A549 (cell line): ENCODE data around the gene SEMA4A. TPM values are rescaled to one million over a fixed set of nuclear protein-coding genes. Genes with fewer than 3 reads are reported as not detected.

Source experiments
- BHLHE40 ChIP-seq: IDR thresholded peaks from 2 replicates; pipeline ENCODE4 v1.6.1; 2012; ENCODE audit warnings: low read depth, low read length, inconsistent platforms
- CBX2 ChIP-seq: fragments of 200-600 bp; sonication (generic); IDR thresholded peaks from 2 replicates; pipeline ENCODE4 v1.6.1; 2016; ENCODE audit warnings: low read depth, mild to moderate bottlenecking, borderline replicate concordance
- CHD2 ChIP-seq: fragments of 150-350 bp; IDR thresholded peaks from 2 replicates; pipeline ENCODE4 v1.6.1; 2014; ENCODE audit warnings: low read length; ENCODE audit not compliant: partially characterized antibody
- E2F6 ChIP-seq: IDR thresholded peaks from 2 replicates; pipeline ENCODE4 v1.6.1; 2012; ENCODE audit warnings: low read depth, borderline replicate concordance
- EHMT2 ChIP-seq: fragments of 200-600 bp; sonication (generic); IDR thresholded peaks from 2 replicates; pipeline ENCODE4 v1.6.1; 2016; ENCODE audit warnings: antibody characterized with exemption, low read depth, mild to moderate bottlenecking, moderate library complexity
- EP300 ChIP-seq, 2 experiments: fragments of >200 bp; sonication (Bioruptor Twin); formaldehyde crosslinking; IDR thresholded peaks; 2 replicates in 1 of 2; 3 replicates in 1 of 2; pipeline ENCODE4 v1.6.1; 2016 to 2017
- FOXS1 ChIP-seq: fragments of 250-450 bp; sonication (Bioruptor Pico); IDR thresholded peaks from 2 replicates; pipeline ENCODE4 v1.5.0; 2020; ENCODE audit warnings: mild to moderate bottlenecking, moderate library complexity
- GATA3 ChIP-seq: IDR thresholded peaks from 2 replicates; pipeline ENCODE4 v1.6.1; 2012; ENCODE audit warnings: borderline replicate concordance
- HEYL ChIP-seq: fragments of 250-450 bp; sonication (Bioruptor Pico); IDR thresholded peaks from 2 replicates; pipeline ENCODE4 v1.8.0; 2021; ENCODE audit warnings: mild to moderate bottlenecking, moderate library complexity
- HOXA7 ChIP-seq: fragments of 250-450 bp; sonication (Bioruptor Pico); IDR thresholded peaks from 2 replicates; pipeline ENCODE4 v1.5.0; 2020; ENCODE audit warnings: mild to moderate bottlenecking, moderate library complexity
- HOXB13 ChIP-seq: fragments of 250-450 bp; sonication (Bioruptor Pico); IDR thresholded peaks from 2 replicates; pipeline ENCODE4 v1.5.0; 2020; ENCODE audit warnings: low read depth, mild to moderate bottlenecking, moderate library complexity
- JUN ChIP-seq, 2 experiments: fragments of >200 bp; sonication (Bioruptor Twin); formaldehyde crosslinking; IDR thresholded peaks; 2 replicates in 1 of 2; 3 replicates in 1 of 2; pipeline ENCODE4 v1.6.1; 2016 to 2017
- JUNB ChIP-seq: fragments of >200 bp; sonication (Bioruptor Twin); formaldehyde crosslinking; IDR thresholded peaks from 2 replicates; pipeline ENCODE4 v1.6.1; 2016
- KDM1A ChIP-seq: fragments of 200-600 bp; sonication (generic); IDR thresholded peaks from 2 replicates; pipeline ENCODE4 v1.6.1; 2016; ENCODE audit warnings: low read depth, mild to moderate bottlenecking
- KDM5A ChIP-seq: fragments of 200-600 bp; sonication (generic); IDR thresholded peaks from 2 replicates; pipeline ENCODE4 v1.6.1; 2016; ENCODE audit warnings: antibody characterized with exemption, mild to moderate bottlenecking
- MAFK ChIP-seq: fragments of 450-650 bp; IDR thresholded peaks from 2 replicates; pipeline ENCODE4 v1.6.1; 2014; ENCODE audit not compliant: partially characterized antibody
- MAZ ChIP-seq: fragments of 150-350 bp; IDR thresholded peaks from 2 replicates; pipeline ENCODE4 v1.6.1; 2014; ENCODE audit warnings: antibody characterized with exemption, low read depth, low read length, borderline replicate concordance
- MYC ChIP-seq: IDR thresholded peaks from 2 replicates; pipeline ENCODE4 v1.6.1; 2012; ENCODE audit warnings: mild to moderate bottlenecking, inconsistent platforms, low read length, improper control_type of control experiment, borderline replicate concordance
- NFE2L2 ChIP-seq: fragments of 150-350 bp; conservative IDR thresholded peaks from 2 replicates; pipeline ENCODE4 v1.6.1; 2014; ENCODE audit warnings: low read length
- NPAS2 ChIP-seq: fragments of 250-450 bp; sonication (Bioruptor Pico); IDR thresholded peaks from 2 replicates; pipeline ENCODE4 v1.8.0; 2022; ENCODE audit warnings: mild to moderate bottlenecking, moderate library complexity, borderline replicate concordance
- NR3C1 ChIP-seq: fragments of >200 bp; sonication (Bioruptor Twin); formaldehyde crosslinking; IDR thresholded peaks from 3 replicates; pipeline ENCODE4 v1.6.1; 2017
- POLR2AphosphoS2 ChIP-seq: conservative IDR thresholded peaks from 2 replicates; pipeline ENCODE4 v1.6.1; 2012; ENCODE audit warnings: low read length, improper control_type of control experiment, inconsistent platforms
- RARB ChIP-seq: fragments of 250-450 bp; sonication (Bioruptor Pico); IDR thresholded peaks from 2 replicates; pipeline ENCODE4 v1.8.0; 2021; ENCODE audit warnings: mild to moderate bottlenecking, moderate library complexity
- REST ChIP-seq: fragments of 200-600 bp; sonication (generic); IDR thresholded peaks from 2 replicates; pipeline ENCODE4 v1.6.1; 2016; ENCODE audit warnings: antibody characterized with exemption, mild to moderate bottlenecking, moderate library complexity
- RNF2 ChIP-seq: fragments of 200-600 bp; sonication (generic); IDR thresholded peaks from 2 replicates; pipeline ENCODE4 v1.6.1; 2016; ENCODE audit warnings: low read depth, mild to moderate bottlenecking, antibody characterized with exemption, moderate library complexity, borderline replicate concordance
- TP53 ChIP-seq: fragments of 250-450 bp; sonication (Bioruptor Pico); IDR thresholded peaks from 2 replicates; pipeline ENCODE4 v1.5.0; 2021; ENCODE audit warnings: mild to moderate bottlenecking, moderate library complexity
- USF2 ChIP-seq: fragments of 450-650 bp; IDR thresholded peaks from 2 replicates; pipeline ENCODE4 v1.6.1; 2014; ENCODE audit warnings: antibody characterized with exemption
- ZC3H11A ChIP-seq: fragments of 450-650 bp; IDR thresholded peaks from 2 replicates; pipeline ENCODE4 v1.6.1; 2014; ENCODE audit warnings: antibody characterized with exemption, mild to moderate bottlenecking
- ZFP36 ChIP-seq: fragments of 450-650 bp; IDR thresholded peaks from 2 replicates; pipeline ENCODE4 v1.6.1; 2014; ENCODE audit warnings: borderline replicate concordance; ENCODE audit not compliant: partially characterized antibody
- ZNF302 ChIP-seq: fragments of 250-450 bp; sonication (Bioruptor Pico); IDR thresholded peaks from 2 replicates; pipeline ENCODE4 v1.9.0; 2021; ENCODE audit warnings: inconsistent platforms, mild to moderate bottlenecking, moderate library complexity
- ZSCAN20 ChIP-seq: fragments of 250-450 bp; sonication (Bioruptor Pico); IDR thresholded peaks from 2 replicates; pipeline ENCODE4 v1.8.0; 2022; ENCODE audit warnings: mild to moderate bottlenecking, moderate library complexity
- polyA plus RNA-seq, 4 experiments: library from polyadenylated mRNA; depleted of rRNA in 3 of 4; stranded (reverse); fragments of >200 nt; fragmentation: RNase III in 1 of 4; extraction: RNeasy Plus Mini Kit Qiagen cat#74134 plus additional on column Dnase treatment in 1 of 4; gene quantifications; 2 replicates in 3 of 4; 3 replicates in 1 of 4; pipeline ENCODE4 v1.2.3, GENCODE V29; 2011 to 2017
- TF ChIP-seq, protein P1 (sequence below): IDR thresholded peaks from 2 replicates; pipeline ENCODE4 v1.6.1; 2012
- TF ChIP-seq, protein P2 (sequence below): fragments of 250-450 bp; sonication (Bioruptor Pico); IDR thresholded peaks from 2 replicates; pipeline ENCODE4 v1.5.0; 2021; ENCODE audit warnings: mild to moderate bottlenecking, moderate library complexity, borderline replicate concordance
- TF ChIP-seq, protein P3 (sequence below): fragments of 150-350 bp; IDR thresholded peaks from 2 replicates; pipeline ENCODE4 v1.6.1; 2014; ENCODE audit warnings: low read depth, mild to moderate bottlenecking, low read length

Gene SEMA4A
- polyA plus RNA-seq, 2 of the 4 experiments (the other 2 are of a cell fraction) = 0.04 to 0.27 TPM

DNA sequence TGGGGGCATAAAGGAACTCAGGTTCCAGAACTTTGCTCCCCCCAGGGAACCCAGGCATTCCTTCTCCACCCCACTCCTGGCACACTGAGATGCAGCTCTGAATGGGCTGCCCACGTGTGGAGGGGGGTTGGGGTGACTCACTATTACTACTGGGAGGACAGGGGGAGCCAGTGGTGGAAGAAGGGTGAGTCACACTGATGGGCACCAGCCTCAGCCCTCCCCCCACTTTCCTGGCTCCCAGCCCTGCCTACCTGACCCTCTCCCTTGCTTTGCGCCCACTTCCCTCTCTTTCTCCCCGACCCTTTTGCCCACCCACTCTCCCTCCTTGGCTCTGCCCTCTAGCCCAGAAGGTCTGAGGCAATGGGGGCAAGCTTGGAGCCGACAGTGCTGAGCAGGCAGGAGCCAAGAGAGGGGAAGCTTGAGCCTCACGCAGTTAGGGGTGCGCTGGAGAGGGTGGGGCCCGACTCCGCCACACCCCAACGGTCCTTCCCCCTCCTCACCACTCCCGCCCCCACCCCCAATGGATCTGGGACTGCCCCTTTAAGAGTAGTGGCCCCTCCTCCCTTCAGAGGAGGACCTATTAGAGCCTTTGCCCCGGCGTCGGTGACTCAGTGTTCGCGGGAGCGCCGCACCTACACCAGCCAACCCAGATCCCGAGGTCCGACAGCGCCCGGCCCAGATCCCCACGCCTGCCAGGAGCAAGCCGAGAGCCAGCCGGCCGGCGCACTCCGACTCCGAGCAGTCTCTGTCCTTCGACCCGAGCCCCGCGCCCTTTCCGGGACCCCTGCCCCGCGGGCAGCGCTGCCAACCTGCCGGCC is 39.1 kb upstream of the SEMA4A start, which contains the start of gene LMNA (continued):
- peak; percentile 19; the same call in 1 of the 2 replicates for TF ChIP-seq E2F6
- TF ChIP-seq MAZ = 0 out of 2 replicates have a peak, but pooled peaks have one; percentile 55
- TF ChIP-seq MAFK = peak; percentile 71
- peak; percentile 80 for TF ChIP-seq USF2
- TF ChIP-seq FOXS1 (CRISPR knock-in tag) = no peak
- TF ChIP-seq HOXA7 (CRISPR knock-in tag) = no peak
- TF ChIP-seq EP300 (IDR thresholded peaks at IDR 0.05) = peak; percentile 7 to 43; a peak in 1 of 5 replicates
- TF ChIP-seq GATA3 = peak; percentile 73
- no peak for TF ChIP-seq RARB
- TF ChIP-seq CBX2 = no peak
- no peak for TF ChIP-seq ZSCAN20
- TF ChIP-seq BHLHE40 = no peak
- TF ChIP-seq RNF2 = no peak
- peak; percentile 81; the same call in 1 of the 2 replicates for TF ChIP-seq POLR2AphosphoS2
- no peak for TF ChIP-seq KDM1A
- no peak for TF ChIP-seq NR3C1
- TF ChIP-seq KDM5A = no peak
- no peak for TF ChIP-seq REST
- TF ChIP-seq HOXB13 (CRISPR knock-in tag) = no peak
- no peak for TF ChIP-seq ZFP36
- TF ChIP-seq JUN (IDR thresholded peaks at IDR 0.05) = peak; percentile 66 to 81; a peak in 2 of 5 replicates
- TF ChIP-seq CHD2 = no peak
- TF ChIP-seq, protein P1, sequence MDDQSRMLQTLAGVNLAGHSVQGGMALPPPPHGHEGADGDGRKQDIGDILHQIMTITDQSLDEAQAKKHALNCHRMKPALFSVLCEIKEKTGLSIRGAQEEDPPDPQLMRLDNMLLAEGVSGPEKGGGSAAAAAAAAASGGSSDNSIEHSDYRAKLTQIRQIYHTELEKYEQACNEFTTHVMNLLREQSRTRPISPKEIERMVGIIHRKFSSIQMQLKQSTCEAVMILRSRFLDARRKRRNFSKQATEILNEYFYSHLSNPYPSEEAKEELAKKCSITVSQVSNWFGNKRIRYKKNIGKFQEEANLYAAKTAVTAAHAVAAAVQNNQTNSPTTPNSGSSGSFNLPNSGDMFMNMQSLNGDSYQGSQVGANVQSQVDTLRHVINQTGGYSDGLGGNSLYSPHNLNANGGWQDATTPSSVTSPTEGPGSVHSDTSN = peak; percentile 81
- TF ChIP-seq NPAS2 (CRISPR knock-in tag) = no peak
- no peak for TF ChIP-seq EHMT2
- no peak for TF ChIP-seq TP53
- no peak for TF ChIP-seq HEYL
- TF ChIP-seq, protein P2, sequence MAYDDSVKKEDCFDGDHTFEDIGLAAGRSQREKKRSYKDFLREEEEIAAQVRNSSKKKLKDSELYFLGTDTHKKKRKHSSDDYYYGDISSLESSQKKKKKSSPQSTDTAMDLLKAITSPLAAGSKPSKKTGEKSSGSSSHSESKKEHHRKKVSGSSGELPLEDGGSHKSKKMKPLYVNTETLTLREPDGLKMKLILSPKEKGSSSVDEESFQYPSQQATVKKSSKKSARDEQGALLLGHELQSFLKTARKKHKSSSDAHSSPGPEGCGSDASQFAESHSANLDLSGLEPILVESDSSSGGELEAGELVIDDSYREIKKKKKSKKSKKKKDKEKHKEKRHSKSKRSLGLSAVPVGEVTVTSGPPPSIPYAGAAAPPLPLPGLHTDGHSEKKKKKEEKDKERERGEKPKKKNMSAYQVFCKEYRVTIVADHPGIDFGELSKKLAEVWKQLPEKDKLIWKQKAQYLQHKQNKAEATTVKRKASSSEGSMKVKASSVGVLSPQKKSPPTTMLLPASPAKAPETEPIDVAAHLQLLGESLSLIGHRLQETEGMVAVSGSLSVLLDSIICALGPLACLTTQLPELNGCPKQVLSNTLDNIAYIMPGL (CRISPR knock-in tag) = no peak
- peak; percentile 90 for TF ChIP-seq MYC
- TF ChIP-seq, protein P3, sequence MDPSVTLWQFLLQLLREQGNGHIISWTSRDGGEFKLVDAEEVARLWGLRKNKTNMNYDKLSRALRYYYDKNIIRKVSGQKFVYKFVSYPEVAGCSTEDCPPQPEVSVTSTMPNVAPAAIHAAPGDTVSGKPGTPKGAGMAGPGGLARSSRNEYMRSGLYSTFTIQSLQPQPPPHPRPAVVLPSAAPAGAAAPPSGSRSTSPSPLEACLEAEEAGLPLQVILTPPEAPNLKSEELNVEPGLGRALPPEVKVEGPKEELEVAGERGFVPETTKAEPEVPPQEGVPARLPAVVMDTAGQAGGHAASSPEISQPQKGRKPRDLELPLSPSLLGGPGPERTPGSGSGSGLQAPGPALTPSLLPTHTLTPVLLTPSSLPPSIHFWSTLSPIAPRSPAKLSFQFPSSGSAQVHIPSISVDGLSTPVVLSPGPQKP = no peak
- no peak for TF ChIP-seq ZNF302
- peak; percentile 43; the same call in 1 of the 2 replicates for TF ChIP-seq NFE2L2
- TF ChIP-seq JUNB = peak; percentile 90
- no peak for TF ChIP-seq ZC3H11A
